ENCODE data around the gene AGAP5.
"Not testable (repeated sequence)": the region's sequence is repeated elsewhere in the genome, so short reads cannot be mapped to it uniquely, and the experiment has no call there.

DNA sequence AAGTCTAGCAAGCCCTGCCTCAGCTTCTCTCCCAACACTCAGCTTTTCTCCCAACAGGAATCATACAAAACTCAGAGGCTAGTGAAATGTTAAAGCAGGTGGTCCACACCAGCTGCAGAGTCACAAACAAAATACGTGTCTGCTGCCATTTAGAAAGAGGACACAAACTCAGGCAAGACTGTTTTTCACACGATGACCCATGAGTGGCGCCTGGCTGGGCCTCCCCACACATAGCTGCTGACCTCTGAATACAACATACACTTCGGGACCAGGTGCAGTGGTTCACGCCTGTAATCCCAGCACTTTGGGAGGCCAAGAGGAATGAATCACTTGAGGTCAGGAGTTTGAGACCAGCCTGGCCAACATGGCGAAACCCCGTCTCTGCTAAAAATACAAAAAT, 35.2 kb downstream of the AGAP5 start:
- TF ChIP-seq, protein P1, sequence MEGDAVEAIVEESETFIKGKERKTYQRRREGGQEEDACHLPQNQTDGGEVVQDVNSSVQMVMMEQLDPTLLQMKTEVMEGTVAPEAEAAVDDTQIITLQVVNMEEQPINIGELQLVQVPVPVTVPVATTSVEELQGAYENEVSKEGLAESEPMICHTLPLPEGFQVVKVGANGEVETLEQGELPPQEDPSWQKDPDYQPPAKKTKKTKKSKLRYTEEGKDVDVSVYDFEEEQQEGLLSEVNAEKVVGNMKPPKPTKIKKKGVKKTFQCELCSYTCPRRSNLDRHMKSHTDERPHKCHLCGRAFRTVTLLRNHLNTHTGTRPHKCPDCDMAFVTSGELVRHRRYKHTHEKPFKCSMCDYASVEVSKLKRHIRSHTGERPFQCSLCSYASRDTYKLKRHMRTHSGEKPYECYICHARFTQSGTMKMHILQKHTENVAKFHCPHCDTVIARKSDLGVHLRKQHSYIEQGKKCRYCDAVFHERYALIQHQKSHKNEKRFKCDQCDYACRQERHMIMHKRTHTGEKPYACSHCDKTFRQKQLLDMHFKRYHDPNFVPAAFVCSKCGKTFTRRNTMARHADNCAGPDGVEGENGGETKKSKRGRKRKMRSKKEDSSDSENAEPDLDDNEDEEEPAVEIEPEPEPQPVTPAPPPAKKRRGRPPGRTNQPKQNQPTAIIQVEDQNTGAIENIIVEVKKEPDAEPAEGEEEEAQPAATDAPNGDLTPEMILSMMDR (IDR thresholded peaks at IDR 0.05), result not testable (repeated sequence)
- TF ChIP-seq, protein P2, sequence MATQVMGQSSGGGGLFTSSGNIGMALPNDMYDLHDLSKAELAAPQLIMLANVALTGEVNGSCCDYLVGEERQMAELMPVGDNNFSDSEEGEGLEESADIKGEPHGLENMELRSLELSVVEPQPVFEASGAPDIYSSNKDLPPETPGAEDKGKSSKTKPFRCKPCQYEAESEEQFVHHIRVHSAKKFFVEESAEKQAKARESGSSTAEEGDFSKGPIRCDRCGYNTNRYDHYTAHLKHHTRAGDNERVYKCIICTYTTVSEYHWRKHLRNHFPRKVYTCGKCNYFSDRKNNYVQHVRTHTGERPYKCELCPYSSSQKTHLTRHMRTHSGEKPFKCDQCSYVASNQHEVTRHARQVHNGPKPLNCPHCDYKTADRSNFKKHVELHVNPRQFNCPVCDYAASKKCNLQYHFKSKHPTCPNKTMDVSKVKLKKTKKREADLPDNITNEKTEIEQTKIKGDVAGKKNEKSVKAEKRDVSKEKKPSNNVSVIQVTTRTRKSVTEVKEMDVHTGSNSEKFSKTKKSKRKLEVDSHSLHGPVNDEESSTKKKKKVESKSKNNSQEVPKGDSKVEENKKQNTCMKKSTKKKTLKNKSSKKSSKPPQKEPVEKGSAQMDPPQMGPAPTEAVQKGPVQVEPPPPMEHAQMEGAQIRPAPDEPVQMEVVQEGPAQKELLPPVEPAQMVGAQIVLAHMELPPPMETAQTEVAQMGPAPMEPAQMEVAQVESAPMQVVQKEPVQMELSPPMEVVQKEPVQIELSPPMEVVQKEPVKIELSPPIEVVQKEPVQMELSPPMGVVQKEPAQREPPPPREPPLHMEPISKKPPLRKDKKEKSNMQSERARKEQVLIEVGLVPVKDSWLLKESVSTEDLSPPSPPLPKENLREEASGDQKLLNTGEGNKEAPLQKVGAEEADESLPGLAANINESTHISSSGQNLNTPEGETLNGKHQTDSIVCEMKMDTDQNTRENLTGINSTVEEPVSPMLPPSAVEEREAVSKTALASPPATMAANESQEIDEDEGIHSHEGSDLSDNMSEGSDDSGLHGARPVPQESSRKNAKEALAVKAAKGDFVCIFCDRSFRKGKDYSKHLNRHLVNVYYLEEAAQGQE (IDR thresholded peaks at IDR 0.05; ENCODE audit: low read depth, low read length), result not testable (repeated sequence)
- not testable (repeated sequence) for TF ChIP-seq RCOR1 (IDR thresholded peaks at IDR 0.05; ENCODE audit: low read length); MXI1 (IDR thresholded peaks at IDR 0.05; ENCODE audit: low read depth, low read length); RFX5 (IDR thresholded peaks at IDR 0.05; ENCODE audit: low read length)
